NCI-H128 (cell line): ENCODE results near the gene VANGL1.

ENCODE experiments used
- DNase-seq: peaks from one replicate; lab custom pipeline; 2025; ENCODE audit not compliant: unreplicated experiment; lab: John Stamatoyannopoulos, UW

Gene VANGL1

GRCh38 chr1:115701090-115701489, 59.3 kb downstream of the VANGL1 start:
- DNase-seq, result no peak

GRCh38 chr1:115702959-115703358, 61.2 kb downstream of the VANGL1 start:
- no peak for DNase-seq

- DNase-seq, result no peak
These were observed 63.5 kb downstream of the VANGL1 start for GRCh38 chr1:115705085-115705951.

- no peak for DNase-seq
These were observed 64.2 kb downstream of the VANGL1 start for GRCh38 chr1:115705963-115706362.

- no peak for DNase-seq
These were observed 65.0 kb downstream of the VANGL1 start for GRCh38 chr1:115706587-115707425.

- DNase-seq, result no peak
These were observed 69.3 kb downstream of the VANGL1 start for GRCh38 chr1:115710859-115711624.

GRCh38 chr1:115712911-115713609, 71.3 kb downstream of the VANGL1 start:
- no peak for DNase-seq

GRCh38 chr1:115713906-115714305, 72.1 kb downstream of the VANGL1 start:
- no peak for DNase-seq

GRCh38 chr1:115714572-115715141, 72.9 kb downstream of the VANGL1 start:
- DNase-seq, result no peak

GRCh38 chr1:115717541-115717940, 75.8 kb downstream of the VANGL1 start:
- no peak for DNase-seq

GRCh38 chr1:115718011-115718754, 76.4 kb downstream of the VANGL1 start:
- DNase-seq, result no peak

- DNase-seq, result no peak
These were observed 77.5 kb downstream of the VANGL1 start for GRCh38 chr1:115719285-115719684.

GRCh38 chr1:115722221-115722620, 80.5 kb downstream of the VANGL1 start:
- DNase-seq, result no peak

- DNase-seq, result no peak
These were observed 82.0 kb downstream of the VANGL1 start for GRCh38 chr1:115723756-115724155.

GRCh38 chr1:115725600-115725999, 83.8 kb downstream of the VANGL1 start:
- no peak for DNase-seq

GRCh38 chr1:115726161-115726560, 84.4 kb downstream of the VANGL1 start:
- DNase-seq, result no peak

GRCh38 chr1:115726570-115726969, 84.8 kb downstream of the VANGL1 start:
- DNase-seq, result no peak

- no peak for DNase-seq
These were observed 86.0 kb downstream of the VANGL1 start for GRCh38 chr1:115727706-115728249.

- no peak for DNase-seq
These were observed 86.6 kb downstream of the VANGL1 start for GRCh38 chr1:115728341-115728740.
